Activated CD4-positive, alpha-beta T cell treated with anti-CD3 and anti-CD28 coated beads for 1 hour (primary cell): ENCODE results near the gene FAM76B.

ENCODE experiments used
- DNase-seq: peaks from one replicate; pipeline ENCODE4 v3.0.0-alpha.2; 2020

FAM76B gene

DNA sequence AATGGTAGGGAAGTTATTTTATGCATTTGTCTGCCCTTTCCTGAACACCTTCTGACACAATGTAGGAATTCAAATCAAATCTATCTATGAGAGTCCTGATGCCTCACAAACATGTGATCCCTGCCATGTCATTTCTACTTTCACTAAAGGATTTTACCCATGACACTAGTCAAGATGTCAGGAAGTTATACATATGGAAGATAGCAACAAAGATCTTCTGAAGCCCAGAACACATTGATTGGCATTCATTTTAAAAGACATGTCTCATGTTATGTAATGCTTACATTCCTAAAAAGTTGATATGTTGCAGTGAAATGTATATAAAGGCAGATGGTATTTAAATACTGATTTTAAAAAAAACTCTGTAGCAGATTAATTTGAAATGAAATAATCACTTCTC, 61.5 kb downstream of the FAM76B start:
- DNase-seq, result no peak

- DNase-seq, result no peak
Measured at GRCh38 chr11:95727620-95728019, 62.0 kb downstream of the FAM76B start.

DNA sequence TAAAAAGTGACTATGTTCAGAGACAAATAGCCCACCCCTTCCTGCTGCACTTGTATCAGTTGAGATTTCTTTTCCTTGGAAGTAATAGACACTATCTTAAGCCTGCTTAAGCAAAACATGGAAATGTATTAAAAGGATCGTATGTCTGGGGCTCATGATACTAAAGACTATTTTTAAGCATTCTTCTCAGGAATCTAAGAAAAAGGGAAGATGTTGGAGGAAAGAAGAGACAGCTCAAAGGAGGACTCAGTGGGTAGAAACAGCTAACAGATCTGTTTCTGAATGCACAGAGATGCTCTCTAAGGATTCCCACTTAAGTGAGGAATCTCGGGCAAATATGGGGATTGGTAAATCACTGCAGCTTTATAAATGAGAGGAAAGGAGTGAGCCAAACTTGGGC, 62.5 kb downstream of the FAM76B start:
- DNase-seq, result no peak

DNA sequence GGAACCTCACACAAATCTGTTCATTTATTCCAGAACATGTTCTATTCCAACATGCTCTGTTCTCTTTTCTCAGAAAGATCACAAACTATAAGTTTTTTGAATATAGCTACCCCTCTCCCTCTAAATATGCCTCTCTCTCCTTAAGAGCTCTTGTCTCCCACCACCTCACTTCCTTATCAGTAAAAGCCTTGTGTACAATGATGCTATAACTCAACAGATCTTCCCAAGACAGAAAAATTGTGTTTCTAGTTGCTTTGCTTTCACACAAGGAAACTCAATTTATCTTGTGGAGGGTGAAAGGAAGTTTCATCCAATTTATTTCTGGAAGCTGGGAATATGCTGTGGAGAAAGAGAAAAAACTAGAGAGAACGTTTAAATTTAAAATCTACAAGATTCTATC, 64.4 kb downstream of the FAM76B start:
- DNase-seq, result no peak

DNA sequence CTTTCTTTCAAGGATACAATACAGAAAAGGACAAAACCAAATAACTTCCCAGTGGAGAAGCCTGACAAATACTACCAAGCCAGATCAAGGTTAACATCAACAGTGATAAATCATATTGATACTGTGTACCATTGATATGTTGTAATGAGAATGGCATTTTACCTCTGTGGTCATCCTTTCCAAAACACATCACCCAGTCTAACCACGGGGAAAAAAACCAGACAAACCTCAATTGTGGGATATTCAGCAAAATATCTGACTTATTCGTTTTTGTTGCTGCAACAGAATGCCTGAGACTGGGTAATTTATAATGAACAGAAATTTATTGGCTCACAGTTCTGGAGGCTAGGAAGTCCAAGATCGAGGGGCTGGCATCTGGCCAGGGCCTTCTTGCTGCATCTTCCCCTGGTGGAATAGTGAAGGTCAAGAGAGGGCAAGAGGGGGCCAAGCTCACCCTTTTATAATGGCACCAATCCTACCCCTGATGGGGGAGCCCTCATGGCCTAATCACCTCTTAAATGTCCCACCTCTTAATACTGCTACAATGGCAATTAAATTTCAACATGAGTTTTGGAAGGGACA, 66.1 kb downstream of the FAM76B start:
- no peak for DNase-seq

GRCh38 chr11:95720195-95720594, 69.4 kb downstream of the FAM76B start:
- DNase-seq, result no peak
